ENCODE results near the gene RAB3A.

RAB3A gene

GRCh38 chr19:18174983-18175382, 28.9 kb downstream of the RAB3A start:
- no peak for TF ChIP-seq CTCF (IDR thresholded peaks at IDR 0.05; ENCODE audit: low read depth, low read length, missing control alignments)
- DNase-seq (ENCODE audit: low read depth): no peak
- peak overlapping the region; percentile 89 for H3K4me3 ChIP-seq (ENCODE audit: low read depth, low read length)

- peak within 1 kb of the TSS; percentile 89 for H3K4me3 ChIP-seq (ENCODE audit: low read depth, low read length)
- no peak for TF ChIP-seq CTCF (IDR thresholded peaks at IDR 0.05; ENCODE audit: low read depth, low read length, missing control alignments)
These were observed 30.1 kb downstream of the RAB3A start, which contains the start of gene IFI30 for GRCh38 chr19:18173572-18174288. Gene IFI30, plus strand, starts transcription at chr19:18173813. Its CDS starts 29 bp downstream, at chr19:18173842.

GRCh38 chr19:18173054-18173571, 30.7 kb downstream of the RAB3A start:
- TF ChIP-seq CTCF (IDR thresholded peaks at IDR 0.05; ENCODE audit: low read depth, low read length, missing control alignments): no peak

More at GRCh38 chr19:18173572-18174288, 30.1 kb downstream of the RAB3A start, which contains the start of gene IFI30:
- peak; percentile 66 for DNase-seq (ENCODE audit: low read depth)

GRCh38 chr19:18172331-18173053, 31.4 kb downstream of the RAB3A start:
- no peak for TF ChIP-seq CTCF (IDR thresholded peaks at IDR 0.05; ENCODE audit: low read depth, low read length, missing control alignments)
- no peak for DNase-seq (ENCODE audit: low read depth)
- no peak overlapping the region for H3K4me3 ChIP-seq (ENCODE audit: low read depth, low read length)

More at GRCh38 chr19:18173054-18173571, 30.7 kb downstream of the RAB3A start:
- peak overlapping the region; percentile 89; the same call in 1 of the 2 replicates for H3K4me3 ChIP-seq (ENCODE audit: low read depth, low read length)
- DNase-seq (ENCODE audit: low read depth): no peak

GRCh38 chr19:18171605-18172327, 32.1 kb downstream of the RAB3A start:
- DNase-seq (ENCODE audit: low read depth): no peak
- TF ChIP-seq CTCF (IDR thresholded peaks at IDR 0.05; ENCODE audit: low read depth, low read length, missing control alignments): no peak

GRCh38 chr19:18170714-18171255, 33.1 kb downstream of the RAB3A start:
- DNase-seq (ENCODE audit: low read depth): no peak
- no peak for TF ChIP-seq CTCF (IDR thresholded peaks at IDR 0.05; ENCODE audit: low read depth, low read length, missing control alignments)
- no peak overlapping the region for H3K4me3 ChIP-seq (ENCODE audit: low read depth, low read length)

More at GRCh38 chr19:18171605-18172327, 32.1 kb downstream of the RAB3A start:
- H3K4me3 ChIP-seq (ENCODE audit: low read depth, low read length): no peak overlapping the region

Data from GM12864 (cell line).